Right kidney (tissue), 9 donors: ENCODE data around the gene MMP24.
A peak's percentile ranks its signal among the peaks of the same experiment; 100 is the strongest.
"Not testable (repeated sequence)": the region's sequence is repeated elsewhere in the genome, so short reads cannot be mapped to it uniquely, and the experiment has no call there.

Experiments used
- DNase-seq: peaks from one replicate; pipeline ENCODE4 v3.0.0-alpha.2; 2016
- long read RNA-seq, 8 donors: transcript quantifications; one replicate each; lab custom pipeline, GENCODE V29; 2026

The MMP24 gene
- long read RNA-seq, donor 1, partial matches to known transcripts, result 194 of 323 reads
- long read RNA-seq, donor 1, other reads (novel, unspliced or antisense), result 129 of 323 reads
- long read RNA-seq, donor 2, result 0 reads
- long read RNA-seq, donor 3, full-length matches to known transcripts, result 1 of 31 reads
- long read RNA-seq, donor 3, partial matches to known transcripts, result 30 of 31 reads
- long read RNA-seq, donor 3, other reads (novel, unspliced or antisense), result 0 of 31 reads
- long read RNA-seq, donor 4, result 0 reads
- long read RNA-seq, donor 5, result 0 reads
- long read RNA-seq, donor 6, result 0 reads
- long read RNA-seq, donor 7, partial matches to known transcripts, result 244 of 479 reads
- long read RNA-seq, donor 7, other reads (novel, unspliced or antisense), result 235 of 479 reads
- long read RNA-seq, donor 8, result 0 reads

- DNase-seq, result peak; percentile 8
These were observed at the start of gene MMP24 for GRCh38 chr20:35226126-35226883. MMP24 (plus strand) TSS chr20:35226690; CDS start chr20:35226739, 49 bp downstream.

- no peak for DNase-seq
These were observed 46.9 kb upstream of the MMP24 start for GRCh38 chr20:35179292-35180212.

- DNase-seq, result no peak
These were observed 46.2 kb upstream of the MMP24 start for GRCh38 chr20:35180266-35180665.

- no peak for DNase-seq
These were observed 44.8 kb upstream of the MMP24 start for GRCh38 chr20:35181731-35182130.

GRCh38 chr20:35186691-35187289 is 39.7 kb upstream of the MMP24 start:
- not testable (repeated sequence) for DNase-seq

GRCh38 chr20:35187584-35188190 is 38.8 kb upstream of the MMP24 start:
- no peak for DNase-seq

- DNase-seq, result not testable (repeated sequence)
These were observed 37.3 kb upstream of the MMP24 start for GRCh38 chr20:35189223-35189622.

GRCh38 chr20:35190556-35190955 is 35.9 kb upstream of the MMP24 start:
- no peak for DNase-seq

- no peak for DNase-seq
These were observed 34.9 kb upstream of the MMP24 start for GRCh38 chr20:35191419-35192117.

GRCh38 chr20:35192118-35192872 is 34.2 kb upstream of the MMP24 start:
- no peak for DNase-seq

- not testable (repeated sequence) for DNase-seq
These were observed 33.3 kb upstream of the MMP24 start for GRCh38 chr20:35193031-35193791.

- no peak for DNase-seq
These were observed 30.2 kb upstream of the MMP24 start for GRCh38 chr20:35196313-35196712.

- DNase-seq, result no peak
These were observed 26.8 kb upstream of the MMP24 start for GRCh38 chr20:35199740-35200139.

GRCh38 chr20:35200267-35200666 is 26.2 kb upstream of the MMP24 start:
- DNase-seq, result no peak

GRCh38 chr20:35201467-35201866 is 25.0 kb upstream of the MMP24 start:
- DNase-seq, result not testable (repeated sequence)

- no peak for DNase-seq
These were observed 19.7 kb upstream of the MMP24 start for GRCh38 chr20:35206802-35207201.

- DNase-seq, result peak; percentile 19
These were observed 18.4 kb upstream of the MMP24 start for GRCh38 chr20:35207950-35208611.

- no peak for DNase-seq
These were observed 11.2 kb upstream of the MMP24 start for GRCh38 chr20:35215066-35215956.
